Tibial nerve (tissue), 4 donors: ENCODE measurements around the gene CTNNA3.

Source experiments
- EP300 ChIP-seq, 2 donors: sonication (generic); formaldehyde crosslinking; IDR thresholded peaks; one replicate each; pipeline ENCODE4 v1.6.1; 2017; ENCODE audit warnings: antibody characterized with exemption in 2 of 2, mild to moderate bottlenecking in 1 of 2
- POLR2A ChIP-seq, 2 donors: fragments of 450-650 bp; IDR thresholded peaks; one replicate each; pipeline ENCODE4 v1.6.1; 2017; ENCODE audit warnings: antibody characterized with exemption in 2 of 2, mild to moderate bottlenecking in 2 of 2, moderate library complexity in 2 of 2
- TF ChIP-seq, protein P1 (sequence below), 5 experiments: fragments of 200-600 bp in 3 of 5; fragments of 450-650 bp in 2 of 5; sonication (generic) in 3 of 5; IDR thresholded peaks; one replicate each; pipeline ENCODE4 v1.5.1; 2016 to 2019; ENCODE audit warnings: antibody characterized with exemption in 5 of 5, mild to moderate bottlenecking in 3 of 5, moderate library complexity in 2 of 5

DNA sequence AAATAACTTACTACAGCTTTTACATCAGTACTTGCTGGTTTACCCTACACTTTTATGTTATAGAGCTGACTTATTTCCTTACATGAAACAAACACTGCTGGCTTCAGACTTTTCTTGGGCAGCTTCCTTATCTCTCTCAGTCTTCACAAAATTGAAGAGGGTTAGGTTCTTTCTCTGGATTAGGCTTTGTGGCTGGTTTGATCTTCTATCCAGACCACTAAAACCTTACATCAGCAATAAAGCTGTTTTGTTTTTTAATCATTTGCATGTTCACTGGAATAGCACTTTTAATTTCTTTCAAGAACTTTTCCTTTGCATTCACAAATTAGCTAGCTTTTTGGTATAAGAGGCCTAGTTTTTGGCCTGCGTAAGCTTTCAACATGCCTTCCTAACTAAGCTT, 551.5 kb downstream of the CTNNA3 start:
- TF ChIP-seq, protein P1, sequence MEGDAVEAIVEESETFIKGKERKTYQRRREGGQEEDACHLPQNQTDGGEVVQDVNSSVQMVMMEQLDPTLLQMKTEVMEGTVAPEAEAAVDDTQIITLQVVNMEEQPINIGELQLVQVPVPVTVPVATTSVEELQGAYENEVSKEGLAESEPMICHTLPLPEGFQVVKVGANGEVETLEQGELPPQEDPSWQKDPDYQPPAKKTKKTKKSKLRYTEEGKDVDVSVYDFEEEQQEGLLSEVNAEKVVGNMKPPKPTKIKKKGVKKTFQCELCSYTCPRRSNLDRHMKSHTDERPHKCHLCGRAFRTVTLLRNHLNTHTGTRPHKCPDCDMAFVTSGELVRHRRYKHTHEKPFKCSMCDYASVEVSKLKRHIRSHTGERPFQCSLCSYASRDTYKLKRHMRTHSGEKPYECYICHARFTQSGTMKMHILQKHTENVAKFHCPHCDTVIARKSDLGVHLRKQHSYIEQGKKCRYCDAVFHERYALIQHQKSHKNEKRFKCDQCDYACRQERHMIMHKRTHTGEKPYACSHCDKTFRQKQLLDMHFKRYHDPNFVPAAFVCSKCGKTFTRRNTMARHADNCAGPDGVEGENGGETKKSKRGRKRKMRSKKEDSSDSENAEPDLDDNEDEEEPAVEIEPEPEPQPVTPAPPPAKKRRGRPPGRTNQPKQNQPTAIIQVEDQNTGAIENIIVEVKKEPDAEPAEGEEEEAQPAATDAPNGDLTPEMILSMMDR (IDR thresholded peaks at IDR 0.05), result no peak
- TF ChIP-seq POLR2A (IDR thresholded peaks at IDR 0.05), result no peak
- TF ChIP-seq EP300 (IDR thresholded peaks at IDR 0.05), result no peak
